Osteocyte (in vitro differentiated cells): ENCODE measurements around the gene GLTP. TPM values are rescaled to one million over a fixed set of nuclear protein-coding genes. Genes with fewer than 3 reads are reported as not detected.
"Not testable (repeated sequence)": the region's sequence is repeated elsewhere in the genome, so short reads cannot be mapped to it uniquely, and the experiment has no call there.

Source experiments
- DNase-seq: peaks from one replicate; pipeline ENCODE4 v3.0.0; 2021; ENCODE audit warnings: mixed read lengths; ENCODE audit not compliant: unreplicated experiment; ENCODE audit errors: extremely low spot score
- H3K27ac Mint-ChIP-seq: one replicate; pipeline ENCODE4 v1.8.0; 2021; ENCODE audit warnings: mild to moderate bottlenecking, mixed read lengths; ENCODE audit not compliant: unreplicated experiment
- H3K27me3 Mint-ChIP-seq: one replicate; pipeline ENCODE4 v1.8.0; 2021; ENCODE audit warnings: mixed read lengths; ENCODE audit not compliant: unreplicated experiment
- H3K36me3 Mint-ChIP-seq: one replicate; pipeline ENCODE4 v1.8.0; 2021; ENCODE audit warnings: mixed read lengths; ENCODE audit not compliant: unreplicated experiment
- H3K4me1 Mint-ChIP-seq: one replicate; pipeline ENCODE4 v1.8.0; 2021; ENCODE audit warnings: mixed read lengths; ENCODE audit not compliant: unreplicated experiment
- H3K4me3 Mint-ChIP-seq: one replicate; pipeline ENCODE4 v1.8.0; 2021; ENCODE audit warnings: mild to moderate bottlenecking, moderate library complexity, mixed read lengths; ENCODE audit not compliant: unreplicated experiment
- H3K9me3 Mint-ChIP-seq: one replicate; pipeline ENCODE4 v1.8.0; 2021; ENCODE audit warnings: mixed read lengths; ENCODE audit not compliant: unreplicated experiment
- CTCF ChIP-seq: fragments of 200-600 bp; sonication (generic); IDR thresholded peaks from 2 replicates; pipeline ENCODE4 v1.5.0; 2021; ENCODE audit warnings: antibody characterized with exemption, mild to moderate bottlenecking, moderate library complexity
- total RNA-seq: library from RNA; stranded (reverse); gene quantifications from 2 replicates; pipeline ENCODE4 v1.2.1, GENCODE V29; 2021

GLTP gene
- total RNA-seq, 1 donor from 2014 or later, result 34.5 TPM

GRCh38 chr12:109868182-109869051 is 11.9 kb downstream of the GLTP start:
- H3K4me3 Mint-ChIP-seq, result no peak overlapping the region
- H3K4me1 Mint-ChIP-seq, result peaks cover 16% of the 10 kb centered on the region
- no peak overlapping the region for H3K27ac Mint-ChIP-seq
- no peak for DNase-seq
- H3K9me3 Mint-ChIP-seq, result no peaks in the 10 kb centered on the region
- TF ChIP-seq CTCF, result no peak
- no peaks in the 10 kb centered on the region for H3K36me3 Mint-ChIP-seq
- H3K27me3 Mint-ChIP-seq, result no peaks in the 10 kb centered on the region

DNA sequence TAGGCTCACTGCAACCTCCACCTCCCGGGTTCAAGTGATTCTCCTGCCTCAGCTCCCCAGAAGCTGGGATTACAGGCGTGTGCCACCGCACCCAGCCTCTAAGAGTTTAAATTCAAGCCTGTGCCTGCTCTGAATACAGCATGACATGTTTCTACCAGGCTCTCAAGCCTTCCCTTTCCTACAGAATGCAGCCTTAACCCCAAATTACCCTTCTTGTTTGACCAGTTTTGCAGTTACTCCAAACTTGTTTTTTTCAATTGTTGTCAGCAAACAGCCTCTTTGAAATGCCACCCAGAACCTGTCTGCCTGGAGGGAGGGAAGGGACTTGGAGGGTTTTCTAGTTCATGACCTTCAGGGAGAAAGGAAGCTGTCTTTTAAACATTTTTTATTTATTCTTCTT is 15.4 kb downstream of the GLTP start:
- H3K27ac Mint-ChIP-seq, result no peak overlapping the region
- no peak overlapping the region for H3K4me3 Mint-ChIP-seq
- no peaks in the 10 kb centered on the region for H3K27me3 Mint-ChIP-seq
- DNase-seq, result no peak
- H3K4me1 Mint-ChIP-seq, result peaks cover 17% of the 10 kb centered on the region
- no peaks in the 10 kb centered on the region for H3K36me3 Mint-ChIP-seq
- no peak for TF ChIP-seq CTCF
- no peaks in the 10 kb centered on the region for H3K9me3 Mint-ChIP-seq

DNA sequence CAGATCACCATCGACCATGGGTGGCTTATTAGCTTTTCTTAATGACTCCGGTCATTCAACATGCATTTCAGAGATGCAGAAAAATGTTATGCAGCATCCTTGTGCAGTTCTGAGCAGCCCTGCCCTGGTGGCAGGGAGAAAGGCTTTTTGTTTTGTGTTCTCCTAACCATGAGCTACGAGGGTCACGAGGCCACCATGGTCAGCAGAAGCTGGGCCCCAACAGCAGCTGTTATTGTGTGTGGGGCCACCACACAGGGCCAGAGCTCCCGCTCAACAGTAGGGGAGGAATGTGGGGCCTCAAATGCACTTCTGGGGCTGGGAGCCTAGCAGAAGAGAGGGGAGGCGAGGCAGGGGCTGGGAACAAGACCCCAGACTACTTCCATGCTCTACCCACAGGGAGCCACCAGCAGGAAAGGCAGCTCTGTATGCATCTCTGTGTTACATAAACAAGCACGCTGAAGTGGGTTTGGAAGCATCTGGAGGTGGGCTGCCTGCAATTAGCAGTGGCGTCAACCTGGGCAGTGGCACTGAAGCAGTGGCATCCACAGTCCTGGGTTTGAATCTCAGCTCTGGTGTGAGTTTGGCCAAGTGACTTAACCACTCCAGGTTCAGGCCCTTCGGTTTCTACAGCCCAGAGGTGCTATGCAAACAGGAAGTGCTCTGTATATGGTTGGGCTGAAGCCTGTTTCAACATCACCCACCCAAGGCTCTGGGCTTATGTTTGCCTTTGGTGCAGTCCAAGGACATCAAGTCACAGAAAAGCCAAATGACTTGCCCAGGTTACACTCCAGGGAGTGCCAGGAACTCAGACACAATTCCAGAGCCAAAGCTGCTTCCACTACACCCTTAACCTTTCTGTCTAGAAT is 16.3 kb downstream of the GLTP start:
- Mint-ChIP-seq H3K4me3 (no peak overlapping the region), H3K9me3 (no peaks in the 10 kb centered on the region), H3K36me3 (no peaks in the 10 kb centered on the region), H3K27me3 (no peaks in the 10 kb centered on the region), H3K27ac (no peak overlapping the region), H3K4me1 (peaks cover 17% of the 10 kb centered on the region)
- no peak for DNase-seq
- TF ChIP-seq CTCF, result no peak

DNA sequence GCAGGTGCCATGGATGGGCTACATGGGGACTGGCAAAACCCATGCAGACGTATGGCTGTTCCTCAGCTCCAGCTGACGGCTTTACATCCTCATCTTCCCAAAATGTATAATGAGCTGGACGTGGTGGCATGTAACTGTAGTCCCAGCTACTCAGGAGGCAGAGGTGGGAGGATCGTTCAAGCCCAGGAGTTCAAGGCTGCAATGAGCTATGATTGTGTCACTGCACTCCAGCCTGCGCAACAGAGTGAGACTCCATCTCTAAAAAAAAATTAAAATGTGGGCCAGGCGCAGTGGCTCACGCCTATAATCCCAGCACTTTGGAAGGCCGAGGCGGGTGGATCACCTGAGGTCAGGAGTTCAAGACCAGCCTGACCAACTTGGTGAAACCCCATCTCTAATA is 17.9 kb downstream of the GLTP start:
- DNase-seq, H3K36me3 Mint-ChIP-seq, H3K4me3 Mint-ChIP-seq, H3K27me3 Mint-ChIP-seq, H3K27ac Mint-ChIP-seq, H3K9me3 Mint-ChIP-seq: not testable (repeated sequence)
- H3K4me1 Mint-ChIP-seq, result peaks cover 17% of the 10 kb centered on the region

DNA sequence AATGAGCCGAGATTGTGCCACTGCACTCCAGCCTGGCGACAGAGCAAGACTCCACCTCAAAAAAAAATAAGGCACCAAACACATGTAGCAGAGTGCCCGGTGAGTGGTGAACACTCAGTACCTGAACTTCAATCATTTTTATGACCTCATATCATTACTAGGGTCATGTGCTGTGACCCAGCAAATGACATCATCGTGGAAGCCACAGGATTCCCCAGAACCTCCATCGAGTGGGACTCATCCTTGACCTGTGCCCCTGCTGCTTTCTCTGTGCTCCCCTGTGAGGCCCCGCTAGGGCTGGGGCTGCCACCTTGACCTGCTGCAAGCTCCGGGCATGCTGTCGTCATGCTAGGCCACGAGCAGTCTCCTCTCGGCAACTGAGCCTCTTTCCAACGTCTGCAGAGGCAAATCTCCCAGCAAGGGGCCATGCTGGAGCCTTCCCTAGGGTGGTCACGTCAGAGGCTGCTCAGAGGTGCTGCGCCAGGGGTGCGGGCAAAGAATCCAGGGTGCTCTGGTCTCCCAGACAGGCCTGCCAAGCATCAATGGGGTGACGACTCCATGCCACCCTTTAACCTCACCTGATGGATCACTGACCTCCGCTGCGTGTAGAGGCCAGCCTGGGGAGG is 18.5 kb downstream of the GLTP start:
- no peak for TF ChIP-seq CTCF
- no peak for DNase-seq
- H3K36me3 Mint-ChIP-seq, result peaks cover 5% of the 10 kb centered on the region
- peaks cover 17% of the 10 kb centered on the region for H3K4me1 Mint-ChIP-seq
- H3K27me3 Mint-ChIP-seq, result no peaks in the 10 kb centered on the region
- no peak overlapping the region for H3K27ac Mint-ChIP-seq
- H3K9me3 Mint-ChIP-seq, result no peaks in the 10 kb centered on the region
- H3K4me3 Mint-ChIP-seq, result no peak overlapping the region
